HepG2 (cell line): ENCODE data around the gene SRC. TPM values are rescaled to one million over a fixed set of nuclear protein-coding genes. Genes with fewer than 3 reads are reported as not detected.

ENCODE experiments used
- FOXK2 ChIP-seq: fragments of 450-650 bp; IDR thresholded peaks from 2 replicates; pipeline ENCODE4 v1.6.1; 2016
- IRF1 ChIP-seq: sonication (generic); formaldehyde crosslinking; IDR thresholded peaks from 2 replicates; pipeline ENCODE4 v1.4.0; 2020; ENCODE audit warnings: low read depth, mild to moderate bottlenecking, missing genetic modification reagents
- NFRKB ChIP-seq: fragments of 450-650 bp; IDR thresholded peaks from 2 replicates; pipeline ENCODE4 v1.6.1; 2017
- SOX6 ChIP-seq, 2 experiments: fragments of 450-650 bp in 1 of 2; sonication (generic) in 1 of 2; formaldehyde crosslinking in 1 of 2; IDR thresholded peaks; 2 replicates each; pipeline versions ENCODE4 v1.4.0 to v1.6.1; 2017 to 2020; ENCODE audit warnings: antibody characterized with exemption in 1 of 2, mild to moderate bottlenecking in 1 of 2, missing genetic modification reagents in 1 of 2
- TRIM22 ChIP-seq: fragments of 450-650 bp; IDR thresholded peaks from 2 replicates; pipeline ENCODE4 v1.6.1; 2017
- ZNF484 ChIP-seq: sonication (generic); formaldehyde crosslinking; IDR thresholded peaks from 2 replicates; pipeline ENCODE4 v1.5.1; 2020; ENCODE audit warnings: mild to moderate bottlenecking, low read depth, missing genetic modification reagents, borderline replicate concordance
- ZNF674 ChIP-seq: sonication (generic); formaldehyde crosslinking; IDR thresholded peaks from 2 replicates; pipeline ENCODE4 v1.5.0; 2020; ENCODE audit warnings: low read depth, mild to moderate bottlenecking, missing genetic modification reagents
- ZZZ3 ChIP-seq: sonication (generic); formaldehyde crosslinking; IDR thresholded peaks from 2 replicates; pipeline ENCODE4 v1.4.0; 2020; ENCODE audit warnings: missing genetic modification reagents, mild to moderate bottlenecking, borderline replicate concordance
- polyA plus RNA-seq, 8 experiments: library from polyadenylated mRNA; depleted of rRNA in 3 of 8; stranded (reverse) in 7 of 8; unstranded in 1 of 8; fragments of >200 nt; fragmentation: Illumina TruSeq in 4 of 8; extraction: Trizol in 4 of 8; gene quantifications; 2 replicates each; pipeline versions ENCODE4 v1.2.1 to v1.2.3, GENCODE V29; 2011 to 2016; ENCODE audit warnings: low read depth in 4 of 8, missing spikeins in 1 of 8, mixed read lengths in 1 of 8; ENCODE audit not compliant: insufficient read depth in 1 of 8
- total RNA-seq, 5 experiments: library from RNA; depleted of rRNA; stranded (reverse); fragments of >200 nt; fragmentation: Illumina TruSeq; extraction: Trizol; gene quantifications; 2 replicates each; pipeline ENCODE4 v1.2.3, GENCODE V29; 2016; ENCODE audit warnings: low read depth in 1 of 5
- TF ChIP-seq, protein P1 (sequence below), 2 experiments: fragments of 450-650 bp in 1 of 2; sonication (generic) in 1 of 2; formaldehyde crosslinking in 1 of 2; IDR thresholded peaks; 2 replicates each; pipeline versions ENCODE4 v1.6.1 to v1.8.0; 2016 to 2022; ENCODE audit warnings: antibody characterized with exemption in 1 of 2, mild to moderate bottlenecking in 1 of 2, missing genetic modification reagents in 1 of 2
- TF ChIP-seq, protein P2 (sequence below): fragments of 450-650 bp; IDR thresholded peaks from 2 replicates; pipeline ENCODE4 v1.6.1; 2016
- TF ChIP-seq, protein P3 (sequence below): sonication (generic); formaldehyde crosslinking; IDR thresholded peaks from 2 replicates; pipeline ENCODE4 v1.4.0; 2020; ENCODE audit warnings: missing genetic modification reagents, borderline replicate concordance

SRC gene
- total and polyA plus RNA-seq, 2 of the 13 experiments (the other 11 are each of a cell fraction or from before 2014, with no cell fraction given) = 54.7 to 192 TPM

GRCh38 chr20:37424062-37424851 lies 78.3 kb downstream of the SRC start (continued):
- TF ChIP-seq, protein P1, sequence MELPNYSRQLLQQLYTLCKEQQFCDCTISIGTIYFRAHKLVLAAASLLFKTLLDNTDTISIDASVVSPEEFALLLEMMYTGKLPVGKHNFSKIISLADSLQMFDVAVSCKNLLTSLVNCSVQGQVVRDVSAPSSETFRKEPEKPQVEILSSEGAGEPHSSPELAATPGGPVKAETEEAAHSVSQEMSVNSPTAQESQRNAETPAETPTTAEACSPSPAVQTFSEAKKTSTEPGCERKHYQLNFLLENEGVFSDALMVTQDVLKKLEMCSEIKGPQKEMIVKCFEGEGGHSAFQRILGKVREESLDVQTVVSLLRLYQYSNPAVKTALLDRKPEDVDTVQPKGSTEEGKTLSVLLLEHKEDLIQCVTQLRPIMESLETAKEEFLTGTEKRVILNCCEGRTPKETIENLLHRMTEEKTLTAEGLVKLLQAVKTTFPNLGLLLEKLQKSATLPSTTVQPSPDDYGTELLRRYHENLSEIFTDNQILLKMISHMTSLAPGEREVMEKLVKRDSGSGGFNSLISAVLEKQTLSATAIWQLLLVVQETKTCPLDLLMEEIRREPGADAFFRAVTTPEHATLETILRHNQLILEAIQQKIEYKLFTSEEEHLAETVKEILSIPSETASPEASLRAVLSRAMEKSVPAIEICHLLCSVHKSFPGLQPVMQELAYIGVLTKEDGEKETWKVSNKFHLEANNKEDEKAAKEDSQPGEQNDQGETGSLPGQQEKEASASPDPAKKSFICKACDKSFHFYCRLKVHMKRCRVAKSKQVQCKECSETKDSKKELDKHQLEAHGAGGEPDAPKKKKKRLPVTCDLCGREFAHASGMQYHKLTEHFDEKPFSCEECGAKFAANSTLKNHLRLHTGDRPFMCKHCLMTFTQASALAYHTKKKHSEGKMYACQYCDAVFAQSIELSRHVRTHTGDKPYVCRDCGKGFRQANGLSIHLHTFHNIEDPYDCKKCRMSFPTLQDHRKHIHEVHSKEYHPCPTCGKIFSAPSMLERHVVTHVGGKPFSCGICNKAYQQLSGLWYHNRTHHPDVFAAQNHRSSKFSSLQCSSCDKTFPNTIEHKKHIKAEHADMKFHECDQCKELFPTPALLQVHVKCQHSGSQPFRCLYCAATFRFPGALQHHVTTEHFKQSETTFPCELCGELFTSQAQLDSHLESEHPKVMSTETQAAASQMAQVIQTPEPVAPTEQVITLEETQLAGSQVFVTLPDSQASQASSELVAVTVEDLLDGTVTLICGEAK (IDR thresholded peaks at IDR 0.05) = peak; percentile 30; the same call in 1 of the 2 replicates
- TF ChIP-seq, protein P1 (CRISPR knock-in tag; IDR thresholded peaks at IDR 0.05) = no peak
- TF ChIP-seq ZNF674 (CRISPR knock-in tag) = no peak
- peak; percentile 69; the same call in 1 of the 2 replicates for TF ChIP-seq SOX6 (IDR thresholded peaks at IDR 0.05)
- no peak for TF ChIP-seq SOX6 (CRISPR knock-in tag; IDR thresholded peaks at IDR 0.05)
- TF ChIP-seq FOXK2 = peak; percentile 51; the same call in 1 of the 2 replicates
- peak; percentile 51; the same call in 1 of the 2 replicates for TF ChIP-seq NFRKB
- no peak for TF ChIP-seq ZZZ3 (CRISPR knock-in tag)
- no peak for TF ChIP-seq ZNF484
- TF ChIP-seq, protein P2, sequence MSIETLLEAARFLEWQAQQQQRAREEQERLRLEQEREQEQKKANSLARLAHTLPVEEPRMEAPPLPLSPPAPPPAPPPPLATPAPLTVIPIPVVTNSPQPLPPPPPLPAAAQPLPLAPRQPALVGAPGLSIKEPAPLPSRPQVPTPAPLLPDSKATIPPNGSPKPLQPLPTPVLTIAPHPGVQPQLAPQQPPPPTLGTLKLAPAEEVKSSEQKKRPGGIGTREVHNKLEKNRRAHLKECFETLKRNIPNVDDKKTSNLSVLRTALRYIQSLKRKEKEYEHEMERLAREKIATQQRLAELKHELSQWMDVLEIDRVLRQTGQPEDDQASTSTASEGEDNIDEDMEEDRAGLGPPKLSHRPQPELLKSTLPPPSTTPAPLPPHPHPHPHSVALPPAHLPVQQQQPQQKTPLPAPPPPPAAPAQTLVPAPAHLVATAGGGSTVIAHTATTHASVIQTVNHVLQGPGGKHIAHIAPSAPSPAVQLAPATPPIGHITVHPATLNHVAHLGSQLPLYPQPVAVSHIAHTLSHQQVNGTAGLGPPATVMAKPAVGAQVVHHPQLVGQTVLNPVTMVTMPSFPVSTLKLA = 0 out of 2 replicates have a peak, but pooled peaks have one; percentile 23
- TF ChIP-seq IRF1 = no peak
- TF ChIP-seq, protein P3, sequence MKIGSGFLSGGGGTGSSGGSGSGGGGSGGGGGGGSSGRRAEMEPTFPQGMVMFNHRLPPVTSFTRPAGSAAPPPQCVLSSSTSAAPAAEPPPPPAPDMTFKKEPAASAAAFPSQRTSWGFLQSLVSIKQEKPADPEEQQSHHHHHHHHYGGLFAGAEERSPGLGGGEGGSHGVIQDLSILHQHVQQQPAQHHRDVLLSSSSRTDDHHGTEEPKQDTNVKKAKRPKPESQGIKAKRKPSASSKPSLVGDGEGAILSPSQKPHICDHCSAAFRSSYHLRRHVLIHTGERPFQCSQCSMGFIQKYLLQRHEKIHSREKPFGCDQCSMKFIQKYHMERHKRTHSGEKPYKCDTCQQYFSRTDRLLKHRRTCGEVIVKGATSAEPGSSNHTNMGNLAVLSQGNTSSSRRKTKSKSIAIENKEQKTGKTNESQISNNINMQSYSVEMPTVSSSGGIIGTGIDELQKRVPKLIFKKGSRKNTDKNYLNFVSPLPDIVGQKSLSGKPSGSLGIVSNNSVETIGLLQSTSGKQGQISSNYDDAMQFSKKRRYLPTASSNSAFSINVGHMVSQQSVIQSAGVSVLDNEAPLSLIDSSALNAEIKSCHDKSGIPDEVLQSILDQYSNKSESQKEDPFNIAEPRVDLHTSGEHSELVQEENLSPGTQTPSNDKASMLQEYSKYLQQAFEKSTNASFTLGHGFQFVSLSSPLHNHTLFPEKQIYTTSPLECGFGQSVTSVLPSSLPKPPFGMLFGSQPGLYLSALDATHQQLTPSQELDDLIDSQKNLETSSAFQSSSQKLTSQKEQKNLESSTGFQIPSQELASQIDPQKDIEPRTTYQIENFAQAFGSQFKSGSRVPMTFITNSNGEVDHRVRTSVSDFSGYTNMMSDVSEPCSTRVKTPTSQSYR (CRISPR knock-in tag) = no peak
- peak; percentile 78; the same call in 1 of the 2 replicates for TF ChIP-seq TRIM22
